ENCODE data around the gene RAB43. TPM values are rescaled to one million over a fixed set of nuclear protein-coding genes. Genes with fewer than 3 reads are reported as not detected.

Gene RAB43
- polyA plus RNA-seq, 1 donor from 2014 or later, result 0.57 TPM

DNA sequence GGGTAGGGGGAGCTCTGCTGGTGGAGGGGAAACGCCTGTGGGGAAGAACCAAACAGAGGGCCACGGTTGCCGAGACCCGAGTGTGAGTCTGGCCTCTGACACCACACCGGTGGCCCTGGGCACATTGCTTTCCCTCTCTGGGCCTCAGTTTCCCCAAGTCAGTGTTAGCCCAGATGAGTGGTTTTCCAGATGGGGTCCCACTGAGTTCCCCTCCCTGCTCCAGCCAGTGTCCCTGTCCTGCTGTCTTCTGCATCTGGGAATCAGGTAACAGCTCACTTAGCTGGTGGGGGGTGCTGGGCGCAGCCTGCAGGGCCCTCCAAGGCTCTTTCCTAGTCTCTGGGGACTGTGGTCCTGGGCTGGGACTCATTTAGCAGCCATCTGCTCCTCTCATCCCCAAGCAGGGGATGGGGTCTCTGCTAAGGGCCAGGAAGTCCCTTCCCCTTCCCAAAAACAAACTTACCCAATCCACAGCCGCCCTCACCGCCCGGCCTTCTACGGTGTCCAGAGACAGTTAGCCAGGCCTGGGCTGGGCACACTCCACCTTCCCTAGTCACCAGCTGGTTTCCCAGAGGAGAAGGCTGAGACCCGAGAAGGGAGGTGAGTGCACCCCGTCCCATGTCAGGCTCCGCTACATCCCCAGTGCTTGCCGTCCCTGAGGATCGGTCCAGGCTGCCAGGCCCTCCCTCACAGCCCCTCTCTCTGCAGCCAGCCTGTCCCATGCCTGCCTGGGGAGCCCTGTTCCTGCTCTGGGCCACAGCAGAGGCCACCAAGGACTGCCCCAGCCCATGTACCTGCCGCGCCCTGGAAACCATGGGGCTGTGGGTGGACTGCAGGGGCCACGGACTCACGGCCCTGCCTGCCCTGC, 60.3 kb downstream of the RAB43 start:
- no peaks in the 10 kb centered on the region for H3K79me2 ChIP-seq (replicated peaks; ENCODE audit: insufficient read depth, low read length)
- no peak overlapping the region for H3K4me2 ChIP-seq (ENCODE audit: low read length)
- TF ChIP-seq, protein P1, sequence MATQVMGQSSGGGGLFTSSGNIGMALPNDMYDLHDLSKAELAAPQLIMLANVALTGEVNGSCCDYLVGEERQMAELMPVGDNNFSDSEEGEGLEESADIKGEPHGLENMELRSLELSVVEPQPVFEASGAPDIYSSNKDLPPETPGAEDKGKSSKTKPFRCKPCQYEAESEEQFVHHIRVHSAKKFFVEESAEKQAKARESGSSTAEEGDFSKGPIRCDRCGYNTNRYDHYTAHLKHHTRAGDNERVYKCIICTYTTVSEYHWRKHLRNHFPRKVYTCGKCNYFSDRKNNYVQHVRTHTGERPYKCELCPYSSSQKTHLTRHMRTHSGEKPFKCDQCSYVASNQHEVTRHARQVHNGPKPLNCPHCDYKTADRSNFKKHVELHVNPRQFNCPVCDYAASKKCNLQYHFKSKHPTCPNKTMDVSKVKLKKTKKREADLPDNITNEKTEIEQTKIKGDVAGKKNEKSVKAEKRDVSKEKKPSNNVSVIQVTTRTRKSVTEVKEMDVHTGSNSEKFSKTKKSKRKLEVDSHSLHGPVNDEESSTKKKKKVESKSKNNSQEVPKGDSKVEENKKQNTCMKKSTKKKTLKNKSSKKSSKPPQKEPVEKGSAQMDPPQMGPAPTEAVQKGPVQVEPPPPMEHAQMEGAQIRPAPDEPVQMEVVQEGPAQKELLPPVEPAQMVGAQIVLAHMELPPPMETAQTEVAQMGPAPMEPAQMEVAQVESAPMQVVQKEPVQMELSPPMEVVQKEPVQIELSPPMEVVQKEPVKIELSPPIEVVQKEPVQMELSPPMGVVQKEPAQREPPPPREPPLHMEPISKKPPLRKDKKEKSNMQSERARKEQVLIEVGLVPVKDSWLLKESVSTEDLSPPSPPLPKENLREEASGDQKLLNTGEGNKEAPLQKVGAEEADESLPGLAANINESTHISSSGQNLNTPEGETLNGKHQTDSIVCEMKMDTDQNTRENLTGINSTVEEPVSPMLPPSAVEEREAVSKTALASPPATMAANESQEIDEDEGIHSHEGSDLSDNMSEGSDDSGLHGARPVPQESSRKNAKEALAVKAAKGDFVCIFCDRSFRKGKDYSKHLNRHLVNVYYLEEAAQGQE (IDR thresholded peaks at IDR 0.05; ENCODE audit: borderline replicate concordance), result no peak
- TF ChIP-seq TAF1 (IDR thresholded peaks at IDR 0.05; ENCODE audit: low read depth), result no peak
- TF ChIP-seq, protein P2, sequence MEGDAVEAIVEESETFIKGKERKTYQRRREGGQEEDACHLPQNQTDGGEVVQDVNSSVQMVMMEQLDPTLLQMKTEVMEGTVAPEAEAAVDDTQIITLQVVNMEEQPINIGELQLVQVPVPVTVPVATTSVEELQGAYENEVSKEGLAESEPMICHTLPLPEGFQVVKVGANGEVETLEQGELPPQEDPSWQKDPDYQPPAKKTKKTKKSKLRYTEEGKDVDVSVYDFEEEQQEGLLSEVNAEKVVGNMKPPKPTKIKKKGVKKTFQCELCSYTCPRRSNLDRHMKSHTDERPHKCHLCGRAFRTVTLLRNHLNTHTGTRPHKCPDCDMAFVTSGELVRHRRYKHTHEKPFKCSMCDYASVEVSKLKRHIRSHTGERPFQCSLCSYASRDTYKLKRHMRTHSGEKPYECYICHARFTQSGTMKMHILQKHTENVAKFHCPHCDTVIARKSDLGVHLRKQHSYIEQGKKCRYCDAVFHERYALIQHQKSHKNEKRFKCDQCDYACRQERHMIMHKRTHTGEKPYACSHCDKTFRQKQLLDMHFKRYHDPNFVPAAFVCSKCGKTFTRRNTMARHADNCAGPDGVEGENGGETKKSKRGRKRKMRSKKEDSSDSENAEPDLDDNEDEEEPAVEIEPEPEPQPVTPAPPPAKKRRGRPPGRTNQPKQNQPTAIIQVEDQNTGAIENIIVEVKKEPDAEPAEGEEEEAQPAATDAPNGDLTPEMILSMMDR (IDR thresholded peaks at IDR 0.05; ENCODE audit: poor library complexity, severe bottlenecking), result no peak
- no peak for TF ChIP-seq SMC3 (conservative IDR thresholded peaks at IDR 0.05; ENCODE audit: poor library complexity)
- no peak for TF ChIP-seq MXI1 (conservative IDR thresholded peaks at IDR 0.05; ENCODE audit: poor library complexity, severe bottlenecking)
- TF ChIP-seq POLR2AphosphoS5 (IDR thresholded peaks at IDR 0.05), result no peak
- TF ChIP-seq RAD21 (conservative IDR thresholded peaks at IDR 0.05), result no peak
- TF ChIP-seq EP300 (conservative IDR thresholded peaks at IDR 0.05; ENCODE audit: poor library complexity, severe bottlenecking), result no peak
- TF ChIP-seq EZH2 (IDR thresholded peaks at IDR 0.05; ENCODE audit: borderline replicate concordance, insufficient read depth, low read length, poor library complexity, severe bottlenecking), result no peak
- no peaks in the 10 kb centered on the region for H3K36me3 ChIP-seq (ENCODE audit: insufficient read depth, low read length)
- H3K27me3 ChIP-seq (ENCODE audit: insufficient read depth, low read depth, low read length), result no peaks in the 10 kb centered on the region
- H4K20me1 ChIP-seq (ENCODE audit: insufficient read depth), result no peaks in the 10 kb centered on the region
- H3K9me2 ChIP-seq (ENCODE audit: insufficient read depth, low read length), result no peaks in the 10 kb centered on the region
- no peaks in the 10 kb centered on the region for H3F3A ChIP-seq (ENCODE audit: insufficient read depth, low read length, poor library complexity, severe bottlenecking)
- H3K9ac ChIP-seq (ENCODE audit: low read length), result no peak overlapping the region
- H3K9me3 ChIP-seq (ENCODE audit: low read length), result no peaks in the 10 kb centered on the region
- no peak overlapping the region for H3K27ac ChIP-seq (ENCODE audit: low read length)
- no peak overlapping the region for H2AFZ ChIP-seq (ENCODE audit: low read depth, low read length)
- no peak overlapping the region for H3K4me3 ChIP-seq (ENCODE audit: low read length)

DNA sequence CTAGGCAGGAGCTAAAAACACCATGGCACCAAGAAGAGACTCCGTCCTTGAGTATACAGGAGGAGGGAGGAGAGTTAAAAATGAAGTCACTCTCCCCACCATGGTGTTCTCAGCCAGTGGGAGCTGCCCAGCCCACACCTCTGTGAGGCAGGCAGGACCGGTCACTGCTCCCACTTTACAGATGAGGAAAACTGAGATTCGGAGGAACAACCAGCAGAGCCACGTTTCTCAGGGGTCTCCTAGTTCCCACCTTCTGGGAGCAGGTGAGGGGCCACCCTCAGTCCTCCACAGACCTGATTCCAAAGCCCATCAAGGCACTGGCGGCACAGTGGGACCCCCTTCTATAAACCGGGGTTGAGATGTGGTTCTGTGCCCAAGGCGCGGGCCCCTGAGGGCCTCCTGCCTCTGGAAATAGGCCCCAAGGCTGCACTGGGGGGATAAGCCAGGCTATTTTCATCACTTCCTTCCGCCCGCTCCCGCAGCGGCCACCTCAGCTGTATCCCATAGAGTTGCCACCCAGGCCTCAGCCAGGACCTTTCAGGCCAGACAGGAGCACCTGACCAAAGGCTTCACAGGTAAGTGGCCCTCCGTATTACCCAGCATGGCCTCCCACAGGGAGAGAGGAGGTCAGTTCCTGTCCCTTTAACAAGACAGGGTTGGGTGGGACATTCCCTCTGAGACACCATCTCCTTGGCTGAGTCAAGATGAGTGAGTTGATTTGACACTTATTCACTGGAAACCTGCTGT, 61.2 kb downstream of the RAB43 start, which contains the start of gene GP9:
Gene GP9, plus strand, starts transcription at position 504 of the 747 bp plus-strand sequence. CDS start 961 bp downstream, outside the sequence.
- no peaks in the 10 kb centered on the region for H3K36me3 ChIP-seq (ENCODE audit: insufficient read depth, low read length)
- H3K4me2 ChIP-seq (ENCODE audit: low read length), result no peak within 1 kb of the TSS
- H3K27ac ChIP-seq (ENCODE audit: low read length), result no peak within 1 kb of the TSS
- no peaks in the 10 kb centered on the region for H3K9me2 ChIP-seq (ENCODE audit: insufficient read depth, low read length)
- H3K79me2 ChIP-seq (replicated peaks; ENCODE audit: insufficient read depth, low read length), result no peaks in the 10 kb centered on the region
- TF ChIP-seq EP300 (conservative IDR thresholded peaks at IDR 0.05; ENCODE audit: poor library complexity, severe bottlenecking), result no peak
- no peak for TF ChIP-seq SMC3 (conservative IDR thresholded peaks at IDR 0.05; ENCODE audit: poor library complexity)
- TF ChIP-seq MXI1 (conservative IDR thresholded peaks at IDR 0.05; ENCODE audit: poor library complexity, severe bottlenecking), result no peak
- no peak for TF ChIP-seq EZH2 (IDR thresholded peaks at IDR 0.05; ENCODE audit: borderline replicate concordance, insufficient read depth, low read length, poor library complexity, severe bottlenecking)
- TF ChIP-seq POLR2AphosphoS5 (IDR thresholded peaks at IDR 0.05), result no peak
- TF ChIP-seq, protein P1 (IDR thresholded peaks at IDR 0.05; ENCODE audit: borderline replicate concordance), result no peak
- TF ChIP-seq, protein P2 (IDR thresholded peaks at IDR 0.05; ENCODE audit: poor library complexity, severe bottlenecking), result no peak
- no peak for TF ChIP-seq TAF1 (IDR thresholded peaks at IDR 0.05; ENCODE audit: low read depth)
- no peak for TF ChIP-seq RAD21 (conservative IDR thresholded peaks at IDR 0.05)
- no peaks in the 10 kb centered on the region for H3K27me3 ChIP-seq (ENCODE audit: insufficient read depth, low read depth, low read length)
- H3F3A ChIP-seq (ENCODE audit: insufficient read depth, low read length, poor library complexity, severe bottlenecking), result no peaks in the 10 kb centered on the region
- no peak within 1 kb of the TSS for H3K4me3 ChIP-seq (ENCODE audit: low read length)
- H3K9me3 ChIP-seq (ENCODE audit: low read length), result no peaks in the 10 kb centered on the region
- H3K9ac ChIP-seq (ENCODE audit: low read length), result no peak within 1 kb of the TSS
- no peaks in the 10 kb centered on the region for H4K20me1 ChIP-seq (ENCODE audit: insufficient read depth)
- H2AFZ ChIP-seq (ENCODE audit: low read depth, low read length), result no peak within 1 kb of the TSS
